Measurements from ENCODE around the gene NAPEPLD. TPM values are rescaled to one million over a fixed set of nuclear protein-coding genes. Genes with fewer than 3 reads are reported as not detected.
"Not testable (repeated sequence)": the region's sequence is repeated elsewhere in the genome, so short reads cannot be mapped to it uniquely, and the experiment has no call there.

The NAPEPLD gene
- total and polyA plus RNA-seq, 2 of the 8 experiments (the other 6 are each of a cell fraction or from before 2014, with no cell fraction given), result 4.2 to 9.9 TPM

DNA sequence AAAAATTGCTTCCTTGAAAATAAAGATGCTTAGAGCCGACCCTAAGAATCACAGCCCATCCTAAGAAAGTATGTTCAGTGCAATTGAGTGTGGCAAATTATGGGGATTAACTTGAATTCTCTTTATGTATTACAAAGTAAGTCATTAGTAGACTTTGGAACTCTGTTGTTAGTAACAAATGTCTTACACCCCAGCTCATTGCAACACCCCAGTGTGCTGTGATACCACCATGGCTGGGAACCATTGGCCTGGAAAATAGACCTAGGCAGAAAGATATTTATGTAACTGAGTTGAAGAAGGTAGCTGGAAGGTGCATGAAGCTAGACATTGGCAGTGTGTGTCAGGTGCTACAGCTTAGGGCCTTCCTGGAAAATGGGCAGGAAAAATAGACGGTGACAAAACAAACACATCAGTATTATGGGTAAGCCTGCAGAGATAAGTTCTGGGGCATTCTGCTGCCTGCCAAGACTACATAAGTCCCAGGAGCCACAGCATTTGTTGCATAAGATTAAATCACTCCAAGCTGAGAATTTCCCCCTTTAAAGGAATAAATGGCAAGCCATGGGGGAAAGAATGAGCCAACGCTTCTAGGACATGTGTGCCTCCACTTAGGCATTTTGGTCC is 18.1 kb upstream of the NAPEPLD start:
- H3K4me2 ChIP-seq (ENCODE audit: insufficient read depth in 1 of 2, low read depth in 2 of 2, low read length in 2 of 2); H3K23ac ChIP-seq (ENCODE audit: insufficient read length); H3K9me3 ChIP-seq (ENCODE audit: insufficient read depth in 2 of 2, low read depth in 1 of 2, low read length in 1 of 2); CTCF ChIA-PET (ENCODE audit: partially characterized antibody); H3K27me3 ChIP-seq (replicated peaks in 1 of 4; ENCODE audit: control insufficient read depth in 3 of 4, extremely low read depth in 1 of 4, insufficient read depth in 3 of 4, low read length in 3 of 4); H2AK5ac ChIP-seq (ENCODE audit: low read depth, low read length); H2BK120ac ChIP-seq (replicated peaks; ENCODE audit: low read depth, low read length); H3K18ac ChIP-seq (ENCODE audit: extremely low read depth, low read length); H3K79me1 ChIP-seq (ENCODE audit: low read depth, low read length); H4K91ac ChIP-seq (replicated peaks; ENCODE audit: insufficient read length, low read length); H2BK20ac ChIP-seq (ENCODE audit: low read length); H3K23me2 ChIP-seq (ENCODE audit: low read depth, low read length); H2AFZ ChIP-seq (ENCODE audit: low read length); H3K56ac ChIP-seq (replicated peaks; ENCODE audit: insufficient read length, low read depth, low read length); H3K79me2 ChIP-seq (ENCODE audit: control insufficient read depth in 1 of 2, insufficient read depth in 2 of 2, low read length in 2 of 2); DNase-seq (ENCODE audit: low read depth in 1 of 2, low spot score in 2 of 2); H3K27ac ChIP-seq (ENCODE audit: low read depth, low read length); H3K4ac ChIP-seq (replicated peaks; ENCODE audit: insufficient read length, low read depth, low read length); POLR2A ChIA-PET (ENCODE audit: partially characterized antibody); H2BK5ac ChIP-seq (ENCODE audit: low read depth, low read length); H3K14ac ChIP-seq (ENCODE audit: insufficient read length); H3K4me3 ChIP-seq (ENCODE audit: extremely low read depth in 1 of 4, insufficient read depth in 2 of 4, low read depth in 3 of 4, low read length in 4 of 4); H3K9ac ChIP-seq (replicated peaks in 1 of 4; ENCODE audit: extremely low read depth in 1 of 4, low read depth in 3 of 4, low read length in 3 of 4); FAIRE-seq; H2BK15ac ChIP-seq (ENCODE audit: low read length); H3K4me1 ChIP-seq (replicated peaks in 1 of 4; ENCODE audit: control insufficient read depth in 3 of 4, insufficient read depth in 4 of 4, low read length in 3 of 4); H3K36me3 ChIP-seq (ENCODE audit: control insufficient read depth in 2 of 4, insufficient read depth in 4 of 4, low read length in 3 of 4); H4K8ac ChIP-seq (ENCODE audit: extremely low read depth, insufficient read depth, low read length); H2BK12ac ChIP-seq (ENCODE audit: low read depth, low read length); H4K20me1 ChIP-seq (replicated peaks in 1 of 2; ENCODE audit: control insufficient read depth in 1 of 2, insufficient read depth in 2 of 2, low read length in 2 of 2); H4K5ac ChIP-seq (ENCODE audit: insufficient read length, low read depth, low read length): not testable (repeated sequence)
- WGBS, 2 experiments (ENCODE audit: extremely low coverage in 1 of 2, insufficient coverage in 1 of 2, insufficient read length in 1 of 2, insufficient replicate concordance in 2 of 2, low coverage in 1 of 2, low lambda C conversion rate in 2 of 2, missing lambda C conversion rate in 1 of 2), result 88% methylated on average over 3 of the region's 3 CpGs; no CpG with 5 or more reads in 1 of the 2 experiments

Data from H1 (cell line).